Thoracic aorta (tissue), 2 donors: ENCODE results near the gene HSD11B1. TPM values are rescaled to one million over a fixed set of nuclear protein-coding genes. Genes with fewer than 3 reads are reported as not detected.

Experiments used
- ATAC-seq: fragments of 150-250 bp; one replicate; pipeline ENCODE4 v1.8.0; 2017; ENCODE audit warnings: low read depth; ENCODE audit not compliant: insufficient number of reproducible peaks, low FRiP score
- DNase-seq: peaks from one replicate; pipeline ENCODE4 v3.0.0-alpha.2; 2020; ENCODE audit warnings: low spot score
- H3K27ac ChIP-seq, 2 donors: fragments of 200-600 bp; sonication (generic); 1 replicate in 1 of 2; 2 replicates in 1 of 2; pipeline ENCODE4 v1.5.1; 2016; ENCODE audit warnings: mild to moderate bottlenecking in 2 of 2, moderate library complexity in 2 of 2
- H3K27me3 ChIP-seq: fragments of 200-600 bp; sonication (generic); replicated peaks from 2 replicates; pipeline ENCODE4 v1.6.0; 2016; ENCODE audit warnings: mild to moderate bottlenecking; ENCODE audit not compliant: insufficient read depth
- H3K36me3 ChIP-seq: fragments of 200-600 bp; sonication (generic); one replicate; pipeline ENCODE4 v1.5.1; 2016
- H3K4me1 ChIP-seq, 2 donors: fragments of 200-600 bp; sonication (generic); 1 replicate in 1 of 2; 2 replicates in 1 of 2; pipeline versions ENCODE4 v1.5.1 to v1.6.0; 2016; ENCODE audit warnings: low read depth in 2 of 2, mild to moderate bottlenecking in 1 of 2; ENCODE audit not compliant: control insufficient read depth in 1 of 2
- H3K4me3 ChIP-seq: fragments of 200-600 bp; sonication (generic); 2 replicates; pipeline ENCODE4 v1.5.1; 2016; ENCODE audit warnings: mild to moderate bottlenecking
- H3K9me3 ChIP-seq: fragments of 200-600 bp; sonication (generic); 2 replicates; pipeline ENCODE4 v1.5.1; 2016
- total RNA-seq, 2 donors: library from RNA; depleted of rRNA; stranded (reverse); fragments of >200 nt; gene quantifications; one replicate each; pipeline versions ENCODE4 v1.1.0 to v1.2.3, GENCODE V29; 2016
- TF ChIP-seq, protein P1 (sequence below): fragments of 200-600 bp; sonication (generic); IDR thresholded peaks from one replicate; pipeline ENCODE4 v1.5.1; 2019; ENCODE audit warnings: antibody characterized with exemption

The HSD11B1 gene
- total RNA-seq, 2 donors from 2014 or later: 15.7 to 24.4 TPM

DNA sequence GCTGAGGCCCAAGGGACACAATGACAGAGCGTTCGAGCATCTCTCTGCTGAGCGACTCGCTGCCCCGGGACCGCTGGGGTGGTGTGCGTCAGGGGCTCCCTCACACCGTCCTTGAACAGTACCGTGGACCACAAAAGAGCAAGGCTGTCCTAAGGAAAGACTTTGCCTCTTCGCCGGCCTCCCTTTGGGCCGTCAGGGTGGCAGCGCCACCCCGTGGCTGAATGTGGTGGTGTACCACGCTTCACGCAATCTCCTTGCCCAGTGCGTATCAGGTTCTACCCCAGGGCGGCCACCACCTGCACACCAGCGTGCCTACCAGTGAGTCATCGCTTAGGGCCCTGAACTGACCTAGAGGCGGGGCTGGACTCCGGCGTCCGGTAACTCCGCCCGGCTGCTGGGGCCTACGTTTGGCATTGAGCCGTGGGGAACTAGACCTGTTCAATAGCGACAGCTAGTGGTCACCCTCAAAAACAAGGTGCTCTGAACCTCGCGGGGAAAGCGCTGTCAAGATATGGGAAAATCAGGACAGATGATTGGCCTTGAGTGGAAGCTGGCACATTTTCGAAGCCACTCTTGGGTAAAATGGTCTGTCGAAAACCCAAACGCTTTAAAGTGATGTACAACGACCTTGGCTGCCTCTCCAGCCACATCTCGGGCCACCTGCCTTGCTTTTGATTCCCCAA, 43.1 kb downstream of the HSD11B1 start:
- DNase-seq: peak; percentile 74
- Histone ChIP-seq H3K27me3 (no peaks in the 10 kb centered on the region), H3K27ac (no peak overlapping the region), H3K9me3 (no peaks in the 10 kb centered on the region), H3K4me3 (peak overlapping the region; percentile 43), H3K36me3 (no peaks in the 10 kb centered on the region), H3K4me1 (no peaks in the 10 kb centered on the region)
- TF ChIP-seq, protein P1, sequence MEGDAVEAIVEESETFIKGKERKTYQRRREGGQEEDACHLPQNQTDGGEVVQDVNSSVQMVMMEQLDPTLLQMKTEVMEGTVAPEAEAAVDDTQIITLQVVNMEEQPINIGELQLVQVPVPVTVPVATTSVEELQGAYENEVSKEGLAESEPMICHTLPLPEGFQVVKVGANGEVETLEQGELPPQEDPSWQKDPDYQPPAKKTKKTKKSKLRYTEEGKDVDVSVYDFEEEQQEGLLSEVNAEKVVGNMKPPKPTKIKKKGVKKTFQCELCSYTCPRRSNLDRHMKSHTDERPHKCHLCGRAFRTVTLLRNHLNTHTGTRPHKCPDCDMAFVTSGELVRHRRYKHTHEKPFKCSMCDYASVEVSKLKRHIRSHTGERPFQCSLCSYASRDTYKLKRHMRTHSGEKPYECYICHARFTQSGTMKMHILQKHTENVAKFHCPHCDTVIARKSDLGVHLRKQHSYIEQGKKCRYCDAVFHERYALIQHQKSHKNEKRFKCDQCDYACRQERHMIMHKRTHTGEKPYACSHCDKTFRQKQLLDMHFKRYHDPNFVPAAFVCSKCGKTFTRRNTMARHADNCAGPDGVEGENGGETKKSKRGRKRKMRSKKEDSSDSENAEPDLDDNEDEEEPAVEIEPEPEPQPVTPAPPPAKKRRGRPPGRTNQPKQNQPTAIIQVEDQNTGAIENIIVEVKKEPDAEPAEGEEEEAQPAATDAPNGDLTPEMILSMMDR: peak; percentile 82
- peak; percentile 84 for ATAC-seq

DNA sequence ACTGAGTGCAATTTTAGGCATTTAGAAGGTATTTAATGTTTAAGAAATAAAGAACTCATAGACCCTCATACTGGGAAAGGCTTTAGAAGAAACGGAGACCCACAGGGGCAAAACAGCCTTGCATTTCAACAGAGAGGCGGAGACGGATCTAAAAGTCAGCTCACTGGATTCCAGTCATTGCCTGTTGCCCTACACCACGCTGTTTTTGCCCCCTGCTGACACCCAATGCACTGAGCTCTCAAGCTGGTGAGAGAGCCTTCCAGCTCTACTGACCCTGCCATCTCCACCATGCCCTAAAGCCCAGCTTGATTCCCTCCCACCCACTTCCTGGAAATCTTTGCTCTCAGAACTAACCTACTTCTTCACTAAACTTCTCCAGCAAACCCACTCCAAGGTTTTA, 44.0 kb downstream of the HSD11B1 start:
- no peak for DNase-seq
- no peak overlapping the region for H3K4me3 ChIP-seq
- no peak for ATAC-seq
- TF ChIP-seq, protein P1: no peak
- no peaks in the 10 kb centered on the region for H3K27me3 ChIP-seq
- H3K27ac ChIP-seq: no peak overlapping the region
- H3K36me3 ChIP-seq: no peaks in the 10 kb centered on the region
- H3K4me1 ChIP-seq: no peaks in the 10 kb centered on the region
- no peaks in the 10 kb centered on the region for H3K9me3 ChIP-seq

DNA sequence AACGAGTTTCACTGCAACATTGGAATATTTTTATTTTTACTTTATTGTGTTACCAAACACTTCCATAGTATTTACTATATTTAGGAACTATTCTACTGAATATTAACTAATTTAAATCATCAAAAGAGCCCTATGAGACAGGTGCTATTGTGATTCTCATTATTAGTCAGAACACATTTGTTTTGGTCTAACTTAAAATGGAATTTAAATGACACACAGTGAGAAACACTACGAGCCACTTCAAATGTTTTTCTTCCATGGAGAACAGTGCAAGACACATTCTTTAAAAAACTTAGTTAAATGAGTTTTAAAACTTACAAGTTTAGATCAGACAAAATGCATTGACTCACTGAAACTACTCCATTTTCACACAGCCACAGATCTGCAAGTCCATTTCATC, 44.6 kb downstream of the HSD11B1 start:
- Histone ChIP-seq H3K27ac (no peak overlapping the region), H3K36me3 (no peaks in the 10 kb centered on the region), H3K4me3 (no peak overlapping the region), H3K27me3 (no peaks in the 10 kb centered on the region), H3K4me1 (no peaks in the 10 kb centered on the region), H3K9me3 (no peaks in the 10 kb centered on the region)
- DNase-seq (no peak), ATAC-seq (no peak)
- TF ChIP-seq, protein P1: no peak

DNA sequence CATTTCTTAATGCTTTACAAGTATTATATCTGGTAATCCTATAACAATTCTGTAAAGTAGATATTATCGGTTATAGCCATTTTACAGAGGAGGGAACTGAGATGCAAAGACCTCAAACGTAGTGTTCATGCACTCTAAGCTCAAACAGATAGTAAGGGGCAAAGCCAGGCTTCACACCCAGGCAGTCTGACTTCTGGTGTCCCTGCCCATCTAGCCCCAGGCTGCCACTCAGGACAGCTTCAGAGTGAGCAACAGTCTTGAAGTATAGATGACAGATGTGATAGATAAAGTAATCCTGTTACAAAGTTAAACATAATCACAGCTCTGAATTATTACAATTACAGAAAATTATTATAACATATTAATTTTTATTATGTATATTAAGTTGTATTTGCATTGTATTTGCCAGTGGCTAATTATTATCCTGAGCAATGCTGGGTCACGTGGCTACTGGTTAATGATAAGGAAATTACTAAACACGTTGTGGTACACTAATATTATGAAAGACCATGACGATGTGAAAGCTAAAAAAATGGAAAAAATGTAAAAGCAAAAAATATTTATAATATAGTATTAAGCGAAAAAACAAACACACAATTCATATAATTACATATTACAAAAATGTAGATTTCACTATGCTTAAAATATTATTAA, 45.2 kb downstream of the HSD11B1 start:
- no peak overlapping the region for H3K4me3 ChIP-seq
- no peaks in the 10 kb centered on the region for H3K36me3 ChIP-seq
- ATAC-seq (no peak), DNase-seq (no peak)
- TF ChIP-seq, protein P1: no peak
- H3K4me1 ChIP-seq: no peaks in the 10 kb centered on the region
- H3K27ac ChIP-seq: no peak overlapping the region
- H3K27me3 ChIP-seq: no peaks in the 10 kb centered on the region
- H3K9me3 ChIP-seq: no peaks in the 10 kb centered on the region

DNA sequence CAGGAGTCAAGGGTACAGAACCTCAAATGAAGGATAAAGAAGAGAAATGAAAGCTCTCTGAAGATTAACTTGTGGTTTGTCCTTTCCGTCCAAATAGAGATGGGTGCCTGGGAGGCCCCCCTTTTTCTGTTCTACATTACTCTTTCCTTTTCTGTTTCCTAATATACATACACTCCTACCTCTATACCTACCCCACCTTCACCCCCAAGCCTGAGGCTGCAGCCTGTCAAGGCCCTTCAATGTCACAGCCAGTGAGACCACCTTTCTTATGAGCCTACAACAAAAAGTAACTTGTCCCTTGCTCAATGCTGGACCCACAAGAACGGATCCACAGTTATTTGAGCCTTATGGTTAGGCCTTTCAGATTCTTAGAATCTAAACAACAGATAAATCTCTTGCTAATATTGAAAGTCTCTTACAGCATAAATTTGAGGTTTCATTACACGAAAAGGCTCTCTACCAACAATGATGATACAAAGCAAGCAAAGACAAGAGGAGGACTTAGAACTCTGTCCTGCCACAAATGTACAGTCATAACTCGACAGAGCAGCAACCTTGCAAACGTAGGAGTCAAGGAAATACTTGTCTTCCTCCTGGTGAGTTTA, 47.1 kb downstream of the HSD11B1 start:
- no peak for DNase-seq
- H3K27me3 ChIP-seq: no peaks in the 10 kb centered on the region
- H3K36me3 ChIP-seq: no peaks in the 10 kb centered on the region
- no peak for ATAC-seq
- H3K4me1 ChIP-seq: no peaks in the 10 kb centered on the region
- H3K4me3 ChIP-seq: no peak overlapping the region
- H3K27ac ChIP-seq: no peak overlapping the region
- no peaks in the 10 kb centered on the region for H3K9me3 ChIP-seq
- TF ChIP-seq, protein P1: no peak
